22Rv1 (cell line): Measurements from ENCODE around the gene KRT4.

Experiments used
- H3K27ac ChIP-seq: fragments of 450-650 bp; 2 replicates; pipeline ENCODE4 v1.5.1; 2017
- CTCF ChIP-seq: fragments of 450-650 bp; IDR thresholded peaks from 2 replicates; pipeline ENCODE4 v1.5.1; 2017; ENCODE audit warnings: mild to moderate bottlenecking
- ZFX ChIP-seq: fragments of 450-650 bp; IDR thresholded peaks from 2 replicates; pipeline ENCODE4 v1.6.1; 2017; ENCODE audit warnings: antibody characterized with exemption, borderline replicate concordance

Gene KRT4

GRCh38 chr12:52777566-52777965 lies 36.4 kb downstream of the KRT4 start:
- TF ChIP-seq ZFX = no peak
- TF ChIP-seq CTCF = no peak
- no peak overlapping the region for H3K27ac ChIP-seq

DNA sequence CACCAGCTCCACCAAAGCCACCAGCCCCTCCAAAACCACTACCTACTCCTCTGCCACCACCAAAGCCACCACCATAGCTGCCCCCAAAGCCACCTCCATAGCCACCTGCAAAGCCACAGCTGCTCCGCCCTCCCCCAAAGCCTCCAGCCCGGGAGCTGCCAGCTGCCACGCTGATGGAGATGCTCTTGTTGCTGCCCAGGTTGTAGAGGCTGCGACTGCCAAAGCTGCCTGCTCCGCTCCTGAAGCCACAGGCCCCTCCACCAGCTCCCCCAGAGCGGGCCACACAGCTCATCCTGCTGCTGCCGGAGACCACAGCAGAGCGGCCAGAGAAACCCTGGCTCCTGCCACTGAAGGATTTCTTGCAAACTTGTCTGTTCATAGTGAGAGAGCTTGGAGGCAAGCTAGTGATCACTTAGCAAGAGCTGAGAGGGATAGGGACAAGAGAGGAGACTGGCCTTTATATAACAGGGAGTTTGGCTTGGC lies 37.0 kb downstream of the KRT4 start, which contains the start of gene KRT76:
Gene KRT76 (minus strand): TSS at position 433 of the 483 bp plus-strand sequence. CDS start 54 bp downstream, at position 379.
- no peak within 1 kb of the TSS for H3K27ac ChIP-seq
- TF ChIP-seq CTCF (no peak), ZFX (no peak)

DNA sequence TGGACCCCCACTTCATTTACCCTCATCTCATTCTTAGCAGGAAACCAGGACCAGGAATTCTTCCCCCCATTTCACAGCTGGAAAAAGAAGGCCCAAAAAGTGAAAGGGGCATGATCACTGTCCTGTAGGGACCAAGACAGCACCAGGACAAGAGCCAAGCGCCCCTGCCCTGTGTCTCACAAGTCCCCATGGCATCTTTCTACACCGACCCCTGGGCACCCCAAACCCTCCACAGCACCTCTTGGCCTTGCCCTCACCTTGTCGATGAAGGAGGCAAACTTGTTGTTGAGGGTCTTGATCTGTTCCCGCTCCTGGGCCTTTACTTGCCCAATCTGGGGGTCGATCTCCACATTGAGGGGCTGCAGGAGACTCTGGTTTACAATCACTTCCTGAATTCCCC lies 37.5 kb downstream of the KRT4 start:
- H3K27ac ChIP-seq = no peak overlapping the region
- TF ChIP-seq CTCF (no peak), ZFX (no peak)

GRCh38 chr12:52774629-52775250 lies 39.2 kb downstream of the KRT4 start:
- no peak for TF ChIP-seq CTCF
- no peak for TF ChIP-seq ZFX
- H3K27ac ChIP-seq = no peak overlapping the region

DNA sequence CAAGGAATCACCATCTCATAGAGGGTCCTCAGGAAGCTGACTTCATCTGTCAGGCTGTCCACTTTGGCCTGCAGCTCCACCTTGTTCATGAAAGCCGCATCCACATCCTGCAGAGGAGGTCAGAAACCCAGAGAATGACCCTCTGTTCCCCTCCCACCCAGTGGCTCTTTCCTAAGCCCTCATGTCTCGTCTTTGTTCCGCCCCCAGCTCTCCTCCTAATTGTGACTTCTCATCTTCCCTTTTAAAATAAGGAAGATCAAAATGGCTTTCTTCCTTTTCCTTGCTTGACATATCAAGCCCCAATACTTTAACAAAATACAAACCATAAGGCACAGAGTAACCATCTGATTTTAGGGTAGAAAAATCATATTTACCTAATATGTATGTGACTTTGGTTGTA lies 41.1 kb downstream of the KRT4 start:
- TF ChIP-seq ZFX (no peak), CTCF (no peak)
- H3K27ac ChIP-seq = no peak overlapping the region

DNA sequence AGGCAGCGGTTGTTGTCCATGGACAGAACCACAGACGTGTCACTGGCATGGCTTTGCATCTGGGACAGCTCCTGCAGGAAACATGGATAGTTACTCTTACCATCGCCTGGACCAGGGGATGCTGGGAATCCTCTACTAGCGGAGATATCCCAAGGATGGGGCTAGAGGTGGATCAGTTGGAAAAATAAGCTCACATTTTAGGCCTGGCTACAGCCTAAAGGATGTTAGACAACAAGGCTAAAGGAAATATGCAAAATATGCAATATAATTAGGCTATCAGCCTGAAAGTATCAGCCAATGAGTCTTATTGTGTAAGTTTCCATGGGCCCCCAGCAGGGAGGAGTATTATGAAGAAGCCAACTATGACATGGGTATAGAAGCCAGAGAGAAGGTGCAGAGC lies 41.7 kb downstream of the KRT4 start:
- no peak for TF ChIP-seq CTCF
- TF ChIP-seq ZFX = no peak
- H3K27ac ChIP-seq = no peak overlapping the region

DNA sequence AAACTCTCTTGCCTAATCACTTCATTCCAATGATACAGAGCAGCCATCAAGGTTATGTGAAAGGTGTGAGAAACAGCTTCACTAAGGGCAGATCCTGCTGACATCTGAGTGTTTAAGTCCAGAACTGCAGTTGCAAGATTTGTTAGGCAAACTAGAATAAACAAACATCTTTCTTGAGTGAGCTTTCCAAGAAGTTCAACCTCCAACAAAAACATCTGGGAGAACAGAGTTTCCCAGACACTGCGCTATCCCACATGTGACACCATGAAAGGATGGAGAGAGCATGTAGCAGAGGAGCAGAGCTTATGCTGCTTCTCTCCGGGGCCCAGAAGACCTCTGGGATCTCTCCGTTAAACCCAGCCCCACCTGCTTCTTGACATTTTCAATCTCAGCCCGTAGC lies 42.4 kb downstream of the KRT4 start:
- H3K27ac ChIP-seq = no peak overlapping the region
- TF ChIP-seq ZFX (no peak), CTCF (no peak)
